AG10803 (cell line): ENCODE data around the gene SLC35G1.
A peak's percentile ranks its signal among the peaks of the same experiment; 100 is the strongest.

ENCODE experiments used
- DNase-seq: peaks from one replicate; pipeline ENCODE4 v3.0.0; 2010; ENCODE audit warnings: low read depth
- H3K4me3 ChIP-seq: 2 replicates; pipeline ENCODE4 v1.5.1; 2011; ENCODE audit warnings: mild to moderate bottlenecking, low read length, control low read depth
- TF ChIP-seq, protein P1 (sequence below): conservative IDR thresholded peaks from 2 replicates; pipeline ENCODE4 v1.5.1; 2011; ENCODE audit warnings: mild to moderate bottlenecking, low read length, control low read depth, inconsistent platforms

The SLC35G1 gene

GRCh38 chr10:93879273-93879672 lies 14.5 kb upstream of the SLC35G1 start:
- no peak overlapping the region for H3K4me3 ChIP-seq
- TF ChIP-seq, protein P1, sequence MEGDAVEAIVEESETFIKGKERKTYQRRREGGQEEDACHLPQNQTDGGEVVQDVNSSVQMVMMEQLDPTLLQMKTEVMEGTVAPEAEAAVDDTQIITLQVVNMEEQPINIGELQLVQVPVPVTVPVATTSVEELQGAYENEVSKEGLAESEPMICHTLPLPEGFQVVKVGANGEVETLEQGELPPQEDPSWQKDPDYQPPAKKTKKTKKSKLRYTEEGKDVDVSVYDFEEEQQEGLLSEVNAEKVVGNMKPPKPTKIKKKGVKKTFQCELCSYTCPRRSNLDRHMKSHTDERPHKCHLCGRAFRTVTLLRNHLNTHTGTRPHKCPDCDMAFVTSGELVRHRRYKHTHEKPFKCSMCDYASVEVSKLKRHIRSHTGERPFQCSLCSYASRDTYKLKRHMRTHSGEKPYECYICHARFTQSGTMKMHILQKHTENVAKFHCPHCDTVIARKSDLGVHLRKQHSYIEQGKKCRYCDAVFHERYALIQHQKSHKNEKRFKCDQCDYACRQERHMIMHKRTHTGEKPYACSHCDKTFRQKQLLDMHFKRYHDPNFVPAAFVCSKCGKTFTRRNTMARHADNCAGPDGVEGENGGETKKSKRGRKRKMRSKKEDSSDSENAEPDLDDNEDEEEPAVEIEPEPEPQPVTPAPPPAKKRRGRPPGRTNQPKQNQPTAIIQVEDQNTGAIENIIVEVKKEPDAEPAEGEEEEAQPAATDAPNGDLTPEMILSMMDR = no peak
- no peak for DNase-seq

- DNase-seq = peak; percentile 25
- TF ChIP-seq, protein P1 = no peak
- peak overlapping the region; percentile 89 for H3K4me3 ChIP-seq
Measured at GRCh38 chr10:93894516-93895378, 969 bp downstream of the SLC35G1 start.

- TF ChIP-seq, protein P1 = no peak
- H3K4me3 ChIP-seq = no peak overlapping the region
- DNase-seq = no peak
Measured at GRCh38 chr10:93897070-93897780, 3.4 kb downstream of the SLC35G1 start.

GRCh38 chr10:93899109-93899508 lies 5.3 kb downstream of the SLC35G1 start:
- no peak for DNase-seq
- TF ChIP-seq, protein P1 = no peak
- H3K4me3 ChIP-seq = no peak overlapping the region

- TF ChIP-seq, protein P1 = no peak
- no peak for DNase-seq
- no peak overlapping the region for H3K4me3 ChIP-seq
Measured at GRCh38 chr10:93903051-93903450, 9.3 kb downstream of the SLC35G1 start.

DNA sequence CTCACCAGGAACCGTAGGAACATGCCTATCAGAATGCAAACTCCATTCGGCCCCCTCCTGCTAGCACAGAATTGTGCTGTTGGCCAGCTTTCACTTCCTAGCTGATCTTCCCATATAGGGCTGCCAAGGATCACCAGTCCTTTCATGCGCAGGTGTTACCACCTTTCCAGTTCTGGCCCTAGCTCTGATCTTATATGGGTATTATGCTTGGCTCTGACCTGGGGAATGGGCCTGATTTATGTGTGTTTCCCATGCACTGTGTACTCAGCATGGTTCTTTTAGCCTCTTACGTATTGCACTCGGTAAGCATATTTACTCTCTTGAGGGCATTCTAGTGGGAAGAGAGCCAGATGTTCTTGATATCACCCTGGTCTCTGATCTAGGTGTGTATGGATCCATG lies 11.1 kb downstream of the SLC35G1 start:
- H3K4me3 ChIP-seq = no peak overlapping the region
- TF ChIP-seq, protein P1 = no peak
- DNase-seq = no peak
